K562 (cell line): ENCODE measurements around the gene KLHL22. TPM values are rescaled to one million over a fixed set of nuclear protein-coding genes. Genes with fewer than 3 reads are reported as not detected.

Experiments used
- ATF2 ChIP-seq: sonication (generic); formaldehyde crosslinking; IDR thresholded peaks from 2 replicates; pipeline ENCODE4 v1.8.1; 2022; ENCODE audit warnings: missing genetic modification reagents
- ATF4 ChIP-seq: fragments of 450-650 bp; formaldehyde crosslinking; IDR thresholded peaks from 2 replicates; pipeline ENCODE4 v1.4.0; 2022; ENCODE audit warnings: mild to moderate bottlenecking, moderate library complexity
- BDP1 ChIP-seq: IDR thresholded peaks from 3 replicates; pipeline ENCODE4 v1.6.1; 2011; ENCODE audit not compliant: insufficient read length, insufficient read depth
- CEBPZ ChIP-seq: fragments of 150-350 bp; IDR thresholded peaks from 2 replicates; pipeline ENCODE4 v1.6.1; 2014; ENCODE audit warnings: low read depth, mild to moderate bottlenecking, low read length, borderline replicate concordance
- CSDE1 ChIP-seq, 2 experiments: fragments of 450-650 bp; IDR thresholded peaks; 2 replicates each; pipeline ENCODE4 v1.6.1; 2016; ENCODE audit warnings: mild to moderate bottlenecking in 1 of 2
- CTCFL ChIP-seq: IDR thresholded peaks from 2 replicates; pipeline ENCODE4 v1.6.1; 2011; ENCODE audit warnings: borderline replicate concordance, low read depth, mild to moderate bottlenecking, moderate library complexity, low read length; ENCODE audit not compliant: insufficient read depth, poor library complexity, severe bottlenecking
- E2F3 ChIP-seq: fragments of 250-450 bp; sonication (Bioruptor Pico); IDR thresholded peaks from 2 replicates; pipeline ENCODE4 v1.4.0; 2020; ENCODE audit warnings: mild to moderate bottlenecking
- ETS1 ChIP-seq: conservative IDR thresholded peaks from 2 replicates; pipeline ENCODE4 v1.6.1; 2011; ENCODE audit warnings: low read depth, mild to moderate bottlenecking, low read length; ENCODE audit not compliant: control insufficient read depth
- JUNB ChIP-seq: fragments of 450-650 bp; formaldehyde crosslinking; conservative IDR thresholded peaks from 2 replicates; pipeline ENCODE4 v1.4.0; 2020; ENCODE audit warnings: mild to moderate bottlenecking
- MCM5 ChIP-seq: fragments of 450-650 bp; IDR thresholded peaks from 2 replicates; pipeline ENCODE4 v1.6.1; 2016; ENCODE audit warnings: low read depth
- MTA2 ChIP-seq: fragments of 450-650 bp; IDR thresholded peaks from 2 replicates; pipeline ENCODE4 v1.6.1; 2016; ENCODE audit warnings: low read depth
- NBN ChIP-seq: fragments of 450-650 bp; IDR thresholded peaks from 2 replicates; pipeline ENCODE4 v1.6.1; 2016; ENCODE audit warnings: low read depth, mild to moderate bottlenecking
- NFIX ChIP-seq: fragments of 250-450 bp; sonication (Bioruptor Pico); IDR thresholded peaks from 2 replicates; pipeline ENCODE4 v1.4.0; 2020; ENCODE audit warnings: low read depth, mild to moderate bottlenecking, moderate library complexity
- NFRKB ChIP-seq: fragments of 450-650 bp; IDR thresholded peaks from 2 replicates; pipeline ENCODE4 v1.6.1; 2016; ENCODE audit warnings: low read depth
- NR4A1 ChIP-seq, 2 experiments: fragments of 250-450 bp in 1 of 2; fragments of 450-650 bp in 1 of 2; sonication (Bioruptor Pico) in 1 of 2; IDR thresholded peaks; 2 replicates each; pipeline versions ENCODE4 v1.4.0 to v1.6.1; 2016 to 2020; ENCODE audit warnings: mild to moderate bottlenecking in 2 of 2, missing compliant biosample characterization in 1 of 2, missing genetic modification characterization in 1 of 2, moderate library complexity in 1 of 2
- RFX1 ChIP-seq: fragments of 450-650 bp; IDR thresholded peaks from 2 replicates; pipeline ENCODE4 v1.6.1; 2016; ENCODE audit warnings: mild to moderate bottlenecking, moderate library complexity
- RFX5 ChIP-seq: IDR thresholded peaks from 2 replicates; pipeline ENCODE4 v1.6.1; 2011; ENCODE audit warnings: low read depth, mild to moderate bottlenecking, improper control_type of control experiment, low read length
- SMARCE1 ChIP-seq: fragments of 450-650 bp; IDR thresholded peaks from 2 replicates; pipeline ENCODE4 v1.7.1; 2016; ENCODE audit warnings: mild to moderate bottlenecking
- TCF3 ChIP-seq: sonication (generic); formaldehyde crosslinking; IDR thresholded peaks from 2 replicates; pipeline ENCODE4 v1.4.0; 2020; ENCODE audit warnings: mild to moderate bottlenecking, missing genetic modification reagents
- TGIF2 ChIP-seq: sonication (generic); formaldehyde crosslinking; IDR thresholded peaks from 2 replicates; pipeline ENCODE4 v1.8.1; 2022; ENCODE audit warnings: mild to moderate bottlenecking, missing genetic modification reagents, moderate library complexity
- ZNF584 ChIP-seq: fragments of 200-800 bp; sonication (Bioruptor generic); IDR thresholded peaks from 2 replicates; pipeline ENCODE4 v1.6.1; 2016; ENCODE audit warnings: low read depth, mild to moderate bottlenecking, missing genetic modification characterization, missing compliant biosample characterization
- ZNF830 ChIP-seq: fragments of 250-450 bp; sonication (Bioruptor Pico); IDR thresholded peaks from 2 replicates; pipeline ENCODE4 v1.5.0; 2021; ENCODE audit warnings: mild to moderate bottlenecking
- polyA plus RNA-seq, 8 experiments: library from polyadenylated mRNA; depleted of rRNA in 4 of 8; stranded (reverse) in 5 of 8; unstranded in 3 of 8; fragments of >200 nt; fragmentation: Nextera tagmentation in 2 of 8; fragmentation: Illumina TruSeq in 1 of 8; extraction: Ambion mirVana in 2 of 8; extraction: Trizol in 1 of 8; gene quantifications; 2 replicates each; pipeline versions ENCODE4 v1.2.1 to v1.2.3, GENCODE V29; 2011 to 2014; ENCODE audit warnings: inconsistent platforms in 1 of 8, missing spikeins in 1 of 8
- total RNA-seq, 7 experiments: library from RNA; depleted of rRNA in 6 of 7; stranded (reverse); fragments of >200 nt in 6 of 7; fragmentation: Illumina TruSeq in 2 of 7; extraction: Trizol in 2 of 7; gene quantifications; 2 replicates each; pipeline versions ENCODE4 v1.2.1 to v1.2.3, GENCODE V29; 2011 to 2021; ENCODE audit warnings: low replicate concordance in 1 of 7

The KLHL22 gene
- total and polyA plus RNA-seq, 9 of the 15 experiments (the other 6 are each of a cell fraction or from before 2014, with no cell fraction given), result 1.3 to 25.6 (median 15.2) TPM

GRCh38 chr22:20403779-20404140, 91.8 kb downstream of the KLHL22 start (continued):
- TF ChIP-seq SMARCE1 (no peak), NFIX (CRISPR knock-in tag) (no peak), MTA2 (no peak), TCF3 (CRISPR knock-in tag) (no peak), CSDE1 (IDR thresholded peaks at IDR 0.05) (no peak), CEBPZ (no peak), E2F3 (CRISPR knock-in tag) (no peak), ATF2 (no peak), NBN (no peak), MCM5 (no peak), CTCFL (no peak), RFX5 (no peak), NFRKB (no peak), ETS1 (no peak), BDP1 (no peak), ZNF830 (no peak), TGIF2 (CRISPR knock-in tag) (no peak), RFX1 (no peak), JUNB (peak; percentile 24; the same call in 1 of the 2 replicates), ZNF584 (CRISPR knock-in tag) (no peak), ATF4 (CRISPR knock-in tag) (no peak), NR4A1 (CRISPR knock-in tag; IDR thresholded peaks at IDR 0.05) (no peak), NR4A1 (tag; IDR thresholded peaks at IDR 0.05) (no peak)
